PC-3 (cell line): ENCODE results near the gene SLC16A12. TPM values are rescaled to one million over a fixed set of nuclear protein-coding genes. Genes with fewer than 3 reads are reported as not detected.
"Not testable (repeated sequence)": the region's sequence is repeated elsewhere in the genome, so short reads cannot be mapped to it uniquely, and the experiment has no call there.

Experiments used
- ATAC-seq: fragments of 200-7000 bp; cut with Tn5 transposase; 2 replicates; pipeline ENCODE4 v1.9.1; 2020; ENCODE audit warnings: mild to moderate bottlenecking, moderate library complexity
- BruUV-seq: library from RNA; stranded (reverse); fragments of 400-500 nt; replicated peaks from 2 replicates; lab custom pipeline; 2021; lab: Mats Ljungman, UMichigan
- CTCF ChIA-PET: fragments of 300-600 bp; sonication (Branson Sonifier 250); formaldehyde crosslinking; loops from one replicate; lab custom pipeline; 2022; ENCODE audit warnings: antibody characterized with exemption; lab: Charles Lee
- POLR2A ChIA-PET: fragments of 300-600 bp; sonication (Branson Sonifier 250); formaldehyde crosslinking; loops from one replicate; lab custom pipeline; 2022; ENCODE audit warnings: antibody characterized with exemption; ENCODE audit not compliant: unreplicated experiment; lab: Charles Lee
- DNase-seq: peaks from one replicate; pipeline ENCODE4 v3.0.0-alpha.2; 2015
- H2AFZ ChIP-seq: fragments of 300-600 bp; sonication (generic); 2 replicates; pipeline ENCODE4 v1.6.0; 2016; ENCODE audit warnings: antibody characterized with exemption, low read length
- H3F3A ChIP-seq: fragments of 300-600 bp; sonication (generic); one replicate; pipeline ENCODE4 v1.6.0; 2017; ENCODE audit warnings: antibody characterized with exemption, low read length, control low read depth, mild to moderate bottlenecking; ENCODE audit not compliant: unreplicated experiment
- H3K27ac ChIP-seq: fragments of 300-600 bp; sonication (generic); 2 replicates; pipeline ENCODE4 v1.5.1; 2016; ENCODE audit warnings: mild to moderate bottlenecking, low read length
- H3K27me3 ChIP-seq: fragments of 300-600 bp; sonication (generic); 2 replicates; pipeline ENCODE4 v1.6.1; 2016; ENCODE audit warnings: low read length, mixed read lengths
- H3K36me3 ChIP-seq: fragments of 300-600 bp; sonication (generic); 2 replicates; pipeline ENCODE4 v1.6.1; 2016; ENCODE audit warnings: low read depth, mixed run types, low read length, mixed read lengths
- H3K4me1 ChIP-seq: fragments of 300-600 bp; sonication (generic); 2 replicates; pipeline ENCODE4 v1.5.1; 2016; ENCODE audit warnings: low read length; ENCODE audit not compliant: insufficient read depth
- H3K4me2 ChIP-seq: fragments of 300-600 bp; sonication (generic); 2 replicates; pipeline ENCODE4 v1.6.0; 2016; ENCODE audit warnings: low read length
- H3K4me3 ChIP-seq: fragments of 300-600 bp; sonication (generic); 2 replicates; pipeline ENCODE4 v1.5.1; 2016; ENCODE audit warnings: mild to moderate bottlenecking, low read length, mixed read lengths
- H3K79me2 ChIP-seq: fragments of 300-600 bp; sonication (generic); 2 replicates; pipeline ENCODE4 v1.6.1; 2017; ENCODE audit warnings: low read length, mixed read lengths
- H3K9ac ChIP-seq: fragments of 300-600 bp; sonication (generic); 2 replicates; pipeline ENCODE4 v1.6.0; 2016; ENCODE audit warnings: mild to moderate bottlenecking, low read length
- H3K9me2 ChIP-seq: fragments of 300-600 bp; sonication (generic); replicated peaks from 2 replicates; pipeline ENCODE4 v1.6.1; 2016; ENCODE audit warnings: mixed run types, low read length, mixed read lengths
- H3K9me3 ChIP-seq: fragments of 300-600 bp; sonication (generic); 2 replicates; pipeline ENCODE4 v1.6.1; 2016; ENCODE audit warnings: low read length, mixed read lengths
- H4K20me1 ChIP-seq: fragments of 300-600 bp; sonication (generic); 2 replicates; pipeline ENCODE4 v1.6.1; 2016; ENCODE audit warnings: low read length, mixed read lengths
- EZH2 ChIP-seq: fragments of 300-600 bp; sonication (generic); IDR thresholded peaks from one replicate; pipeline ENCODE4 v1.6.1; 2017; ENCODE audit warnings: antibody characterized with exemption, mild to moderate bottlenecking, low read length; ENCODE audit not compliant: unreplicated experiment
- EZH2phosphoT487 ChIP-seq: fragments of 300-600 bp; sonication (generic); IDR thresholded peaks from 2 replicates; pipeline ENCODE4 v1.6.1; 2018; ENCODE audit warnings: mild to moderate bottlenecking, antibody characterized with exemption, low read length, borderline replicate concordance
- intact Hi-C: fragments of 100-400 bp; cut with micrococcal nuclease; formaldehyde crosslinking; loops from 2 replicates; pipeline ENCODE4 v1.9.0; 2023
- total RNA-seq: library from RNA; depleted of rRNA; stranded (reverse); fragments of >200 nt; gene quantifications from 2 replicates; pipeline ENCODE4 v1.2.3, GENCODE V29; 2014
- TF ChIP-seq, protein P1 (sequence below): fragments of 300-600 bp; sonication (generic); conservative IDR thresholded peaks from 2 replicates; pipeline ENCODE4 v1.5.1; 2017; ENCODE audit warnings: antibody characterized with exemption, low read depth, mild to moderate bottlenecking, low read length

The SLC16A12 gene
- total RNA-seq, 1 experiment from 2014 or later = not detected

DNA sequence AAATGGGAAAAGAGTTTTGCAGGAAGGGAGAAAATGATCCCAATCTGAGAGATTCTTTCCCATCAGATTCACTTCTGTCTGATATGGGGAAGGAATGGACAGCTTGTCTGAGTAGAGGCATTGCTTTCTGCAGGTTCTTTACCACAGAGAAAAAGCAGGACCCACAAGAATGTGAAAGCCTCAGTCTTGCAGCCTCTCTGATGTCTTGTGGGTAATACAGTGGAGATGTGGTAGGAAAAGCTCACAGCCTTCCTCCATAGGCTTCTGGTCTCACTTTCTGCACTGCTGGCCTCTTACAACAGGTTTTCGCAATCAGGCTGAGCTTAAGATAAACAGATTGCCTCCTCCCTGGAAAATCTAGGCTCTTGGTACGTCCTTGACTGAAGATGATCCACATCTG, 142.4 kb downstream of the SLC16A12 start:
- H3K9me2 ChIP-seq = no peaks in the 10 kb centered on the region
- H3K4me3 ChIP-seq = peak overlapping the region; percentile 78
- H3K79me2 ChIP-seq = peaks cover 28% of the 10 kb centered on the region
- DNase-seq (no peak), ATAC-seq (peak; percentile 17)
- H3K9ac ChIP-seq = no peak overlapping the region
- no peaks in the 10 kb centered on the region for H3K36me3 ChIP-seq
- no peaks in the 10 kb centered on the region for H3K27me3 ChIP-seq
- TF ChIP-seq, protein P1, sequence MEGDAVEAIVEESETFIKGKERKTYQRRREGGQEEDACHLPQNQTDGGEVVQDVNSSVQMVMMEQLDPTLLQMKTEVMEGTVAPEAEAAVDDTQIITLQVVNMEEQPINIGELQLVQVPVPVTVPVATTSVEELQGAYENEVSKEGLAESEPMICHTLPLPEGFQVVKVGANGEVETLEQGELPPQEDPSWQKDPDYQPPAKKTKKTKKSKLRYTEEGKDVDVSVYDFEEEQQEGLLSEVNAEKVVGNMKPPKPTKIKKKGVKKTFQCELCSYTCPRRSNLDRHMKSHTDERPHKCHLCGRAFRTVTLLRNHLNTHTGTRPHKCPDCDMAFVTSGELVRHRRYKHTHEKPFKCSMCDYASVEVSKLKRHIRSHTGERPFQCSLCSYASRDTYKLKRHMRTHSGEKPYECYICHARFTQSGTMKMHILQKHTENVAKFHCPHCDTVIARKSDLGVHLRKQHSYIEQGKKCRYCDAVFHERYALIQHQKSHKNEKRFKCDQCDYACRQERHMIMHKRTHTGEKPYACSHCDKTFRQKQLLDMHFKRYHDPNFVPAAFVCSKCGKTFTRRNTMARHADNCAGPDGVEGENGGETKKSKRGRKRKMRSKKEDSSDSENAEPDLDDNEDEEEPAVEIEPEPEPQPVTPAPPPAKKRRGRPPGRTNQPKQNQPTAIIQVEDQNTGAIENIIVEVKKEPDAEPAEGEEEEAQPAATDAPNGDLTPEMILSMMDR = no peak
- TF ChIP-seq EZH2 (no peak), EZH2phosphoT487 (no peak)
- POLR2A ChIA-PET = interaction anchor here (0.6 to 0.7 kb wide), 3 partner anchors 109 to 308 kb away, joined by 11 to 28 read pairs (median 14); partner anchors contain the start of genes KIF20B and LIPA
- BruUV-seq = TSS peak; percentile 79
- intact Hi-C loops = loop anchor here (2.0 to 10.0 kb wide), 2 partner anchors 22 to 358 kb away; partner anchors contain the start of gene IFIT5
- no peak overlapping the region for H3K27ac ChIP-seq
- CTCF ChIA-PET = interaction anchor here (0.6 to 1.4 kb wide), 3 partner anchors 21 to 120 kb away, joined by 3 to 17 read pairs (median 16); partner anchors contain the start of gene IFIT5
- H3F3A ChIP-seq = peaks cover 3% of the 10 kb centered on the region
- H3K4me2 ChIP-seq = peak overlapping the region; percentile 95
- no peaks in the 10 kb centered on the region for H3K9me3 ChIP-seq
- peak overlapping the region; percentile 79 for H2AFZ ChIP-seq
- no peaks in the 10 kb centered on the region for H4K20me1 ChIP-seq
- peaks cover 18% of the 10 kb centered on the region for H3K4me1 ChIP-seq

DNA sequence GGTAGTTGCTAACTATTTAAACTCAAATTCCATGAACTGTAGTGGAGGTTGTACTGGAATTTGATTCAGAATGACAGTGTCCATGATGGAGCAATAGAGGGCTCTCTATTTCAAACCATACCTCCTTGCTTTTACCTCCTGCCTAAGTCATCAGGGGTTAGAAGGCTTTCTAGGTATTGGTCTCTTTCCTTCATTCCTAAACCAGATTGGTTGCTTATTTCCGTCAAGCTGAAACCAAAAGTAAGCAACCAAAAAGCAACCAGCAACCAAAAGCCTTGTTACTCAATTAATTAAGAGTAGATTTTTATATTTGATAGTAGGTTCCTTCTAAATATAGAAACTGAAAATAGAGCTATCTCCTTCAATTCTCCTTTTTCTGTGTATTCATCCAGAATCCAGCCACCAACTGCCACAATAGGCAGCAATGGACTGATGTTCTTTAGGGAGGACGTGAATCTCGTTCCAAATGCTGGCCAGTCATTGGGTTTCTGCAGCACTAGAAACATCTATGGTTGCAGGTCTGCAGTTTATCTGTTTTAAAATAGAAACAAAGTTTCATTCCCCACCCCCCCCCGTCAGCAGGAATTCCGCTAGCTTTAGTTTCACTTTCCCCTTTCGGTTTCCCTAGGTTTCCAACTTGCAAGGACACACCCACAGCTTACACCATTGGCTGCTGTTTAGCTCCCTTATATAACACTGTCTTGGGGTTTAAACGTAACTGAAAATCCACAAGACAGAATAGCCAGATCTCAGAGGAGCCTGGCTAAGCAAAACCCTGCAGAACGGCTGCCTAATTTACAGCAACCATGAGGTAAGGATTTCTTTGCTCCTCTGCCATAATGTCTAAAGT, 143.3 kb downstream of the SLC16A12 start, which contains the start of gene IFIT1:
IFIT1 (plus strand) TSS at position 717 of the 850 bp plus-strand sequence; CDS start at position 807, 90 bp downstream.
- peak; percentile 87 for ATAC-seq
- POLR2A ChIA-PET = interaction anchor here (0.5 to 0.7 kb wide), 5 partner anchors 31 to 309 kb away, joined by 6 to 28 read pairs (median 14); partner anchors contain the start of genes KIF20B and LIPA
- intact Hi-C loops = loop anchor here (2.0 to 10.0 kb wide), 2 partner anchors 23 to 357 kb away; partner anchors contain the start of gene IFIT5

DNA sequence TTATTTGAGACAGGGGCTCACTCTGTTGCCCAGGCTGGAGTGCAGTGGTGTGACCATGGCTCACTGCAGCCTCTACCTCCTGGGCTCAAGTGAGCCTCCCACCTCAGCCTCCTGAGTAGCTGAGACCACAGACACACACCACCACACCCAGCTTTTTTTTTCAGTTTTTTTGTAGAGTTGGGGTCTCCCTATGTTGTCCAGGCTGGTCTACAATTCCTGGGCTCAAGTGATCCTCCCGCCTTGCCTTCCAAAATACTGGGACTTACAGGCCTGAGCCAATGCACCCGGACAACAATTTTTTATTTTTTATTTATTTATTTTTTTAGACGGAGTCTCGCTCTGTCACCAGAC, 144.2 kb downstream of the SLC16A12 start:
- DNase-seq, H3K9me3 ChIP-seq, H3K4me3 ChIP-seq, H3K9me2 ChIP-seq, H3K9ac ChIP-seq, POLR2A ChIA-PET, ATAC-seq, H2AFZ ChIP-seq, H4K20me1 ChIP-seq, H3K27me3 ChIP-seq, CTCF ChIA-PET, BruUV-seq, H3K27ac ChIP-seq, H3K4me2 ChIP-seq, H3F3A ChIP-seq, H3K36me3 ChIP-seq: not testable (repeated sequence)
- H3K4me1 ChIP-seq = peaks cover 24% of the 10 kb centered on the region
- intact Hi-C loops = loop anchor here (10.0 kb wide), 1 partner anchor 356 kb away; no protein-coding TSS in a partner anchor
- H3K79me2 ChIP-seq = peaks cover 28% of the 10 kb centered on the region

More for the DNA sequence above, 143.3 kb downstream of the SLC16A12 start, which contains the start of gene IFIT1:
- Histone ChIP-seq H2AFZ (peak within 1 kb of the TSS; percentile 79), H3K9me2 (no peaks in the 10 kb centered on the region), H3K36me3 (no peaks in the 10 kb centered on the region), H3F3A (peaks cover 3% of the 10 kb centered on the region), H3K27me3 (no peaks in the 10 kb centered on the region), H3K4me3 (peak within 1 kb of the TSS; percentile 78), H4K20me1 (no peaks in the 10 kb centered on the region), H3K9ac (peak within 1 kb of the TSS; percentile 21; the same call in 1 of the 2 replicates), H3K27ac (peak within 1 kb of the TSS; percentile 13), H3K79me2 (peaks cover 28% of the 10 kb centered on the region), H3K4me2 (peak within 1 kb of the TSS; percentile 95), H3K9me3 (no peaks in the 10 kb centered on the region), H3K4me1 (peaks cover 18% of the 10 kb centered on the region)
- TF ChIP-seq, protein P1 = peak; percentile 18; the same call in 1 of the 2 replicates
- no peak for TF ChIP-seq EZH2
- peak; percentile 75 for DNase-seq
- TSS peak; percentile 74 for BruUV-seq
- CTCF ChIA-PET = interaction anchor here (0.6 to 1.4 kb wide), 5 partner anchors 22 to 119 kb away, joined by 3 to 17 read pairs (median 12); partner anchors contain the start of genes IFIT3 and IFIT5
